ENCODE results near the gene PLP1.

Gene PLP1

DNA sequence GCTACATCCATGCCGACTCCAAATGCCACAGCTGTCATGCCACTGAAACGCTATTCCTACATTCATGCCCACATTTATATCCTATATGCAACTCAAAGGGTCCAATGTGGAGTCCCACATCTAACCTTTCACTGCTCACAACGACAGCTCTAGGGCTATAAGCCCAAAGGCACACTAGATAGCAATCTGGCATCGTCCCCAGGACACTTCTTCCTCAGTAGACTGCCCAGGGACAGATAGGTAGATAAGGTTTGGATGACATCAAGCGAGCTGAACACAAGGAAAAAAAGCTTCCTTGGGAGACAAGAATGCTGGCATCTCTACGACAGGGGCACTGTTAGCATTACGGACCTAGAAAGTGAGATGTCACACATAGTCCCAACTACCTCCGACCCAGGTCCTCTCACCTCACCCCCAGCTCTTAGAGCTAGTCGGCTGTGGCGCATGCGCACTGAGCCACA, 54.7 kb downstream of the PLP1 start:
- peak; percentile 1 for DNase-seq

DNA sequence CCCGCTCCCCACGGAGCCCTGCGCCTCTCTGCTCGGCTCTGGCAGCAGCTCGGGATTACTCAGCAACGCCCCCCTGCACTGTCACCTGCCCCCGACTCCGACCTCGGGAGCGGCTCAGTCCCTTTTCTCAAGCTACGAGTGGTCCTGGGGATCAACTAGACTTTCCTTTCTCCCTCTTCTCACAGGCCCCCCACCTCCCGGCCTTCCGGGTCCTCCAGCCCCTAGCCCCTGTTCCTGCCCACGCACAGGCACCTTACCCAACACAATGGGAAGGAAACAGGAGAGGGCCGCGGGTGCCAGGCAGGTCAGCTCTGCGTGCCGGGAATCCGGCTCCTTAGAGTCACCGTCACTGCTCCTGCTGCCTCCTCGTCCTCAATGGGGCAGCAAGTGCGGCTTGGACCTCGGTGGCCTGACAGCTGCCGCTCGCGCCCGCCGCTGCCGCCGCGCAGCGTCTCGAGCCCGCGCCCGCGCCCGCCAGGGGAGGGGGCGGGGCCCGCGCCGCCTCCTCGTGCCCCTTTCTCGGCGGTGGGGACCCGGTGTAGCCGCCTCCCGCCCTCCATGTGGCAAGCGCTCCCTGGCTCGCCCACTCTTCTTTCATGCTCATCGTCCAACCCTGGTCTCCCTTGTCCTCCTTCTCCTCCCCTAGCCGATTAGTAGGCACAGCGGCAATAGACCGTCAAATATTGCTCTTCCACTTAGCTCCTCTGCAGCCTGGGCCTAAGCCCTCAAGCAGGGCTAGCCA, 55.3 kb downstream of the PLP1 start, which contains the start of gene RAB9B:
Gene RAB9B (minus strand): TSS at position 455 of the 742 bp plus-strand sequence. CDS start 6,473 bp downstream, outside the sequence.
- no peak for DNase-seq

DNA sequence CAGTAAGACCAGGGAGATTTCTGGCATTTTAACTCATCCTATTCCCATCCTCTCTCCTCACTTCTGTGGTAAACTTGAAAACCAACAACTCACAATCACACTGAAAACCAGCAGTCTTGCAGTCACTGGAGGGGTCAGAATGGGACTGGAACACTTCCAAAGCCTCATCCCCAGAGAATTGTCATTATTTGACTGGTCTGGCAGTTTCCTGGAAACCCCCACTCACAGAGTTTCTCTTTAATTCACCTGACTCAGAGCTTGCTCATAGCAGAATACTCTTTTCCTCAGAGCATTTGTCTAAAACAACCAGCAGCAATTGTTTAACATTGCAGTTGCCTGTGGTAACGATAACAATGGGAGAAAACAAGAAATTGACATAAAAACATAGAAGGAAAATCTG, 62.8 kb downstream of the PLP1 start:
- no peak for DNase-seq
